HFFc6 (cell line): ENCODE results near the gene KIAA1549. TPM values are rescaled to one million over a fixed set of nuclear protein-coding genes. Genes with fewer than 3 reads are reported as not detected.

Source experiments
- DNase-seq: peaks from one replicate; pipeline ENCODE4 v3.0.0-alpha.2; 2018
- H3K27ac Mint-ChIP-seq: 2 replicates; pipeline ENCODE4 v1.8.0; 2020; ENCODE audit warnings: mild to moderate bottlenecking, mixed read lengths
- H3K27me3 Mint-ChIP-seq: 2 replicates; pipeline ENCODE4 v1.8.0; 2021; ENCODE audit warnings: mild to moderate bottlenecking, moderate library complexity, mixed read lengths; ENCODE audit not compliant: insufficient read depth
- H3K36me3 Mint-ChIP-seq: 2 replicates; pipeline ENCODE4 v1.8.0; 2021; ENCODE audit warnings: low read depth, mixed read lengths
- H3K4me1 Mint-ChIP-seq: 2 replicates; pipeline ENCODE4 v1.8.0; 2020; ENCODE audit warnings: low read depth, mixed read lengths
- H3K4me3 Mint-ChIP-seq: 2 replicates; pipeline ENCODE4 v1.8.0; 2020; ENCODE audit warnings: mild to moderate bottlenecking, moderate library complexity, mixed read lengths
- H3K9me3 Mint-ChIP-seq: 2 replicates; pipeline ENCODE4 v1.8.0; 2020; ENCODE audit warnings: mild to moderate bottlenecking, mixed read lengths
- CTCF ChIP-seq: fragments of 200-600 bp; sonication (generic); IDR thresholded peaks from 2 replicates; pipeline ENCODE4 v1.5.0; 2021; ENCODE audit warnings: antibody characterized with exemption, mild to moderate bottlenecking
- total RNA-seq, 6 experiments: library from RNA; stranded (reverse); fragmentation: NEBNext Ultra II Directional; extraction: Animal tissue kit (Norgen Biotek cat#: 25700); gene quantifications; 2 replicates in 1 of 6; 3 replicates in 5 of 6; pipeline ENCODE4 v1.2.3, GENCODE V29; 2021

Gene KIAA1549
- total RNA-seq, 6 experiments from 2014 or later: 7.0 to 13.3 (median 7.9) TPM

- no peak overlapping the region for H3K27ac Mint-ChIP-seq
- H3K4me1 Mint-ChIP-seq: peaks cover 33% of the 10 kb centered on the region
- H3K4me3 Mint-ChIP-seq: no peak overlapping the region
- no peak for TF ChIP-seq CTCF
- no peaks in the 10 kb centered on the region for H3K27me3 Mint-ChIP-seq
- no peak for DNase-seq
- peaks cover 21% of the 10 kb centered on the region for H3K36me3 Mint-ChIP-seq
- H3K9me3 Mint-ChIP-seq: no peaks in the 10 kb centered on the region
Observed at GRCh38 chr7:138921277-138921676, 59.9 kb downstream of the KIAA1549 start.

DNA sequence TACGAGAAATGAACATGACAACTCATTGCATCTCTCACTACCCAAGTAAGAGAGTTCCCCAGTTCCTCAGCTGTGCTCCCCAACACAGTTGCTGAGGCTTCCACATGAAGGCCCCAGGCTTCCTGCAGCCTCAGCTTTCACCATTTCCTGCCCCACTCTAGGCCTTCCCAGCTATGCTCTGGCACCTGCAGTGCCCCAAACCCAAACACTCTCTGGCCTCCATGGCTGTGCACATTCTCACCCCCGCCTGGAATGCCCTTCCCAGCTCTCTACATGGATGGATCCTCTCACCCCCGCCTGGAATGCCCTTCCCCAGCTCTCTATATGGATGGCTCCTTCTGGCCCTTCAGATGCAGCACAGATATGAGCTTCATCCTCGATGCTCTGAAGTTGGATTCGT lies 61.3 kb downstream of the KIAA1549 start:
- DNase-seq: no peak
- Mint-ChIP-seq H3K4me1 (peaks cover 26% of the 10 kb centered on the region), H3K4me3 (no peak overlapping the region), H3K27me3 (no peaks in the 10 kb centered on the region), H3K36me3 (peaks cover 21% of the 10 kb centered on the region), H3K9me3 (no peaks in the 10 kb centered on the region), H3K27ac (peak overlapping the region; percentile 75)
- no peak for TF ChIP-seq CTCF

DNA sequence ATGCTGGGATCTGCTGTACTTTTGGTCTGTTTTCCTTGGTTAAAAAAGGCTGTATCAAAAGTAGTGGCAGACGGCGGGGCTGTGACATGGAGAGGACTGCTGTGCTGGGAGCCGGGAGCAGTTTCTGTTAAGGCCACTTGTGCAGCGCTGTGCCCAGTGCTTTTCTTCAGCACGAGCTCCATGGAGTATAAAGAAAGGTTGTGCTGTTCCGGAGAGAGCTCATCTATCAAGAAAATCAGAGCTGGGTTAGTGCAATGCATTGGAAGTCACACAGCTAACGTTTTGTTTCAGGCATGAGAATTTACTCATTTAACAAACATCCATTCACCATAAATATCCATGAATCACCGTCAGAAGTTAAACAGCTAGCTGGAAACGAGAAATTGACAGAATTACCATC lies 62.0 kb downstream of the KIAA1549 start:
- H3K27ac Mint-ChIP-seq: peak overlapping the region; percentile 75
- no peaks in the 10 kb centered on the region for H3K27me3 Mint-ChIP-seq
- peak overlapping the region; percentile 56 for H3K4me3 Mint-ChIP-seq
- DNase-seq: peak; percentile 52
- no peak for TF ChIP-seq CTCF
- peaks cover 26% of the 10 kb centered on the region for H3K4me1 Mint-ChIP-seq
- H3K9me3 Mint-ChIP-seq: no peaks in the 10 kb centered on the region
- peaks cover 21% of the 10 kb centered on the region for H3K36me3 Mint-ChIP-seq

DNA sequence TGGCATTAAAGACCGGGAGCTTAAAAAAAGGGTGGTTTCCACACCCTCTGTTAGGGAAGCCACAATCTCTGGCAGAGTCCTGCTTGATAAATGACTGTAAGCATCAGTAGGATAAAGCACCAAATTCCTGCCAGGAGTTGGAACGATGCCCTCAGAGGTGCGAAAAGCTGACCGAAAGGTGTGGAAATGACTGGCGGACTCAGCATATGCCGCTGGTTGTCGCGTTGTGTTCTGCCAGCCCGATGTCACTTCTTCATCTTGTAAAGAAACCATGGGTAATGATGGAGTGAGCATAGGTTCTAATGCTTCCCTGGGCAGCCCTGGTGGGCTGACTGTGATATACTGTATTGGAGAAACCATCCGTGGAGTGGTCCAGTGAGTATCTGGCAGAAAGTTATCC lies 62.4 kb downstream of the KIAA1549 start:
- Mint-ChIP-seq H3K4me1 (peaks cover 26% of the 10 kb centered on the region), H3K27ac (peak overlapping the region; percentile 75), H3K36me3 (peaks cover 21% of the 10 kb centered on the region), H3K9me3 (no peaks in the 10 kb centered on the region), H3K27me3 (no peaks in the 10 kb centered on the region), H3K4me3 (no peak overlapping the region)
- TF ChIP-seq CTCF: no peak
- DNase-seq: no peak

- H3K4me3 Mint-ChIP-seq: no peak overlapping the region
- no peak for TF ChIP-seq CTCF
- H3K9me3 Mint-ChIP-seq: no peaks in the 10 kb centered on the region
Observed at GRCh38 chr7:138918176-138918575, 63.0 kb downstream of the KIAA1549 start.

DNA sequence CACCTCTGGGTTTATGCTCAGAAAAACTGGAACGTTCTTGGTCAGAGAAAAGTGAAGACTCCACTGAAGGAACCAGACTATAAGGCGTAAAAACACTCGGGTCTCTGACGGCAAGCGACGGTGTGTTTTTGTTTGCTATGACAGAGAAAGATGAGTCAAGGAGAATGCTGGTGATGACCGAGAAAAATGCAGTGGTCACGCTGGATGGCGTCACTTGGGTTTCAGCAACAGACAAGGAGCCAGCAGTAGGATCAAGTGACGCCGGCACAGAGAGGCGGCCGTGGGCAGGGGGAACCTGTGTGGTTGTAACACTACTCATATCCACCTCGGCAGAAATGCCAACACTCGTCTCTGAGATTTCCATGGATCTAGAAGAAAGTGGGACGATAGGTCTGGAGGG lies 63.4 kb downstream of the KIAA1549 start:
- H3K4me1 Mint-ChIP-seq: peaks cover 32% of the 10 kb centered on the region
- no peak overlapping the region for H3K4me3 Mint-ChIP-seq
- TF ChIP-seq CTCF: no peak
- no peak overlapping the region for H3K27ac Mint-ChIP-seq
- DNase-seq: no peak
- peaks cover 26% of the 10 kb centered on the region for H3K36me3 Mint-ChIP-seq
- H3K27me3 Mint-ChIP-seq: peaks cover 1% of the 10 kb centered on the region; the same call in 1 of the 2 replicates
- no peaks in the 10 kb centered on the region for H3K9me3 Mint-ChIP-seq

More at GRCh38 chr7:138918176-138918575, 63.0 kb downstream of the KIAA1549 start:
- Mint-ChIP-seq H3K27ac (no peak overlapping the region; the same call in 1 of the 2 replicates), H3K4me1 (peaks cover 31% of the 10 kb centered on the region), H3K36me3 (peaks cover 25% of the 10 kb centered on the region), H3K27me3 (peaks cover 1% of the 10 kb centered on the region; the same call in 1 of the 2 replicates)
- no peak for DNase-seq
